Mucosa of descending colon (tissue), 3 donors: ENCODE data around the gene CLEC19A. TPM values are rescaled to one million over a fixed set of nuclear protein-coding genes. Genes with fewer than 3 reads are reported as not detected.

Experiments
- ATAC-seq: fragments of 200-7000 bp; cut with Tn5 transposase; one replicate; pipeline ENCODE4 v1.9.1; 2020; ENCODE audit warnings: mild to moderate bottlenecking, moderate library complexity
- DNase-seq, 3 donors: peaks; one replicate each; pipeline ENCODE4 v3.0.0-alpha.2; 2020
- H3K36me3 ChIP-seq: fragments of 200-600 bp; one replicate; pipeline ENCODE4 v1.8.0; 2021; ENCODE audit warnings: low read depth, mild to moderate bottlenecking
- H3K4me1 ChIP-seq: fragments of 200-600 bp; one replicate; pipeline ENCODE4 v1.8.0; 2021; ENCODE audit warnings: low read depth, mild to moderate bottlenecking
- H3K4me3 ChIP-seq: fragments of 200-600 bp; one replicate; pipeline ENCODE4 v1.8.0; 2021; ENCODE audit warnings: mild to moderate bottlenecking
- H3K9me3 ChIP-seq: fragments of 200-600 bp; one replicate; pipeline ENCODE4 v1.8.0; 2021; ENCODE audit warnings: mild to moderate bottlenecking
- intact Hi-C, 2 donors: fragments of 100-400 bp; cut with DNase I in 1 of 2; cut with micrococcal nuclease in 1 of 2; formaldehyde crosslinking; loops; one replicate each; pipeline versions ENCODE4 v1.11.0 to v1.11.1; 2022; cut with DNase I, micrococcal nuclease
- total RNA-seq, 3 donors: library from RNA; stranded (reverse); fragmentation: NEBNext Ultra II Directional in 2 of 3; extraction: Animal tissue kit (Norgen Biotek cat#: 25700) in 2 of 3; gene quantifications; one replicate each; pipeline versions ENCODE4 v1.2.1 to v1.2.4, GENCODE V29; 2021 to 2023
- TF ChIP-seq, protein P1 (sequence below): fragments of 200-600 bp; IDR thresholded peaks from one replicate; pipeline ENCODE4 v1.8.0; 2022; ENCODE audit warnings: antibody characterized with exemption, mild to moderate bottlenecking
- donor health status: DM: no; HTN: no; CAD: no; lungs with moderate emphysema.
- donor health status: DM: no; HTN: no; CAD: no.
- donor health status: DM: no; HTN: yes; CAD: no.

The CLEC19A gene
- total RNA-seq, 3 donors from 2014 or later, result not detected

GRCh38 chr16:19329932-19330331 is 44.4 kb downstream of the CLEC19A start:
- Histone ChIP-seq H3K36me3 (no peaks in the 10 kb centered on the region), H3K9me3 (peaks cover 5% of the 10 kb centered on the region), H3K4me1 (no peaks in the 10 kb centered on the region), H3K4me3 (no peak overlapping the region)
- DNase-seq (no peak), ATAC-seq (no peak)
- TF ChIP-seq, protein P1, sequence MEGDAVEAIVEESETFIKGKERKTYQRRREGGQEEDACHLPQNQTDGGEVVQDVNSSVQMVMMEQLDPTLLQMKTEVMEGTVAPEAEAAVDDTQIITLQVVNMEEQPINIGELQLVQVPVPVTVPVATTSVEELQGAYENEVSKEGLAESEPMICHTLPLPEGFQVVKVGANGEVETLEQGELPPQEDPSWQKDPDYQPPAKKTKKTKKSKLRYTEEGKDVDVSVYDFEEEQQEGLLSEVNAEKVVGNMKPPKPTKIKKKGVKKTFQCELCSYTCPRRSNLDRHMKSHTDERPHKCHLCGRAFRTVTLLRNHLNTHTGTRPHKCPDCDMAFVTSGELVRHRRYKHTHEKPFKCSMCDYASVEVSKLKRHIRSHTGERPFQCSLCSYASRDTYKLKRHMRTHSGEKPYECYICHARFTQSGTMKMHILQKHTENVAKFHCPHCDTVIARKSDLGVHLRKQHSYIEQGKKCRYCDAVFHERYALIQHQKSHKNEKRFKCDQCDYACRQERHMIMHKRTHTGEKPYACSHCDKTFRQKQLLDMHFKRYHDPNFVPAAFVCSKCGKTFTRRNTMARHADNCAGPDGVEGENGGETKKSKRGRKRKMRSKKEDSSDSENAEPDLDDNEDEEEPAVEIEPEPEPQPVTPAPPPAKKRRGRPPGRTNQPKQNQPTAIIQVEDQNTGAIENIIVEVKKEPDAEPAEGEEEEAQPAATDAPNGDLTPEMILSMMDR, result no peak
- intact Hi-C loops, result no loop called here

GRCh38 chr16:19330841-19331397 is 45.4 kb downstream of the CLEC19A start:
- Histone ChIP-seq H3K4me3 (no peak overlapping the region), H3K9me3 (peaks cover 5% of the 10 kb centered on the region), H3K36me3 (no peaks in the 10 kb centered on the region), H3K4me1 (no peaks in the 10 kb centered on the region)
- ATAC-seq, result no peak
- TF ChIP-seq, protein P1, result no peak
- DNase-seq, result no peak
- intact Hi-C loops, result no loop called here

- ATAC-seq (no peak), DNase-seq (no peak)
- H3K4me1 ChIP-seq, result no peaks in the 10 kb centered on the region
- TF ChIP-seq, protein P1, result no peak
- no peak overlapping the region for H3K4me3 ChIP-seq
- intact Hi-C loops, result no loop called here
- H3K36me3 ChIP-seq, result no peaks in the 10 kb centered on the region
- peaks cover 5% of the 10 kb centered on the region for H3K9me3 ChIP-seq
Measured at GRCh38 chr16:19331794-19332193, 46.3 kb downstream of the CLEC19A start.

GRCh38 chr16:19338335-19338734 is 52.8 kb downstream of the CLEC19A start:
- Histone ChIP-seq H3K9me3 (no peaks in the 10 kb centered on the region), H3K4me1 (no peaks in the 10 kb centered on the region), H3K36me3 (no peaks in the 10 kb centered on the region), H3K4me3 (no peak overlapping the region)
- DNase-seq (no peak), ATAC-seq (no peak)
- TF ChIP-seq, protein P1, result no peak
- intact Hi-C loops, result no loop called here

DNA sequence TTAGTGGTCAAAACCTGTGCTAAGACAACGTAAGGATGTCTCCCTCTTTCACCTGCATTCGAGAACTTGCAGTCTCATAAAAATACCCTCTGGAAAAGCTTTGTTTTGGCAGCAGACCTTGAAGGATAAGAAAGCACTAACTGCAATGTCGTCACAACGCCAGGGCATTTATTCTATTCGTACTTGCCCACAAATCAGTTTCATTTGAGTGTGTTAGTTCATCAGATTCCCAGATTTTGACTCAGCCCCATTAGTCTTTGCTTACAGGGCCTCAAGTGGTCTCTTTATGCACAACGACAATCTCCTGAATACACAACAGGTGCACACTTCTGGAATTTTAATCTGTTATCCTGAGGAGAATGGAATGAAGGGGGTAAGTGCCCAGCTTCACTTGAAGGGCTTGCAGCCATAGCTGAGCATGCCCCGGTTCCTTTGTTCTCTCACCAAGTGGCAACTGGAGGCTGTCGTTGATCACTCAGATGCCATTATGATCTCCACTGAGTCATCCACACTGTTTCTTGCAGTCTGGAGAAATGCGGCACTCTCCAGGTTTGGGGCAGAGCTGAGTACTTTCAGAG is 58.8 kb downstream of the CLEC19A start:
- Histone ChIP-seq H3K36me3 (no peaks in the 10 kb centered on the region), H3K9me3 (no peaks in the 10 kb centered on the region), H3K4me1 (no peaks in the 10 kb centered on the region), H3K4me3 (no peak overlapping the region)
- ATAC-seq (no peak), DNase-seq (no peak)
- TF ChIP-seq, protein P1, result no peak
- intact Hi-C loops, result no loop called here

DNA sequence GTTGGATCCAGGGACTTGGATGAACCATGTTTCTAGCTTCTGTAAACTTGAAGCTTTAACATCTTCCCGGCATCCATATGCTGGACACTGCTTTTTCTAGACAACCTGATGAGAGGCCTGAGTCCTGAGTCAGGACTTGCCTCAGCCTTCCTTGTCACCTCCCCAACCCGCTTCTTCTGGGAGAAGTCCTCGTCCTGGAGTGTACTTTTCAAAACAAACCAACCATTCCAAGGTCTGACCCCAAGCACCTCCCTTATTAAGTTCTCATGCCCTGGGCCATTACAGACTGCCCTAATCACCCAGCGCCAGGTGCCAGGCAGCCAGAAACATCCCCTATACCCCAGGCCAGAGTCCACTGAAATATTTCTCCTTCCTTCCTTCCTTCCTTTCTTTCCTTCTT is 59.4 kb downstream of the CLEC19A start:
- Histone ChIP-seq H3K4me1 (no peaks in the 10 kb centered on the region), H3K4me3 (no peak overlapping the region), H3K9me3 (no peaks in the 10 kb centered on the region), H3K36me3 (no peaks in the 10 kb centered on the region)
- DNase-seq (no peak), ATAC-seq (no peak)
- intact Hi-C loops, result no loop called here
- TF ChIP-seq, protein P1, result no peak
